ENCODE results near the gene LDLR.
"Not testable (repeated sequence)": the region's sequence is repeated elsewhere in the genome, so short reads cannot be mapped to it uniquely, and the experiment has no call there.

LDLR gene

GRCh38 chr19:11073568-11073967 lies 15.7 kb upstream of the LDLR start:
- DNase-seq (ENCODE audit: low read depth): no peak

- not testable (repeated sequence) for DNase-seq (ENCODE audit: low read depth)
These were observed 12.5 kb upstream of the LDLR start for GRCh38 chr19:11076792-11077191.

GRCh38 chr19:11078893-11079292 lies 10.4 kb upstream of the LDLR start:
- no peak for DNase-seq (ENCODE audit: low read depth)

DNA sequence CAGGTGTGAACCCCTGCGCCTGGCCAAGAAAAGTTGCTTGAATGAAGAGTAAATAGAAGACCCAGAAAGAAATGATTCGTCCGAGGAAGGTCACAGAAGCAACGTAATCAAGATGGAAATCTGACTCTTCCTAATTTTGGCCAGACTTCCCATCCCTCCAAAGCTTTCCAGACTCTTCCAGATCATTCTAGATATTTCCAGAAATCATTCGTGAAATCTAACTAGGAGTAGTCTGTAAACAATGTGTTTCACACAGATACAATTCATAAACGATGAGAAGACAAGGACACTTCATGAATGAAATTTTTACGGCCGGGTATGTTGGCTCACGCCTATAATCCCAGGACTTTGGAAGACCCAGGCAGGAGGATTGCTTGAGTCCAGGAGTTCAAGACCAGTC lies 9.3 kb upstream of the LDLR start:
- DNase-seq (ENCODE audit: low read depth): no peak

DNA sequence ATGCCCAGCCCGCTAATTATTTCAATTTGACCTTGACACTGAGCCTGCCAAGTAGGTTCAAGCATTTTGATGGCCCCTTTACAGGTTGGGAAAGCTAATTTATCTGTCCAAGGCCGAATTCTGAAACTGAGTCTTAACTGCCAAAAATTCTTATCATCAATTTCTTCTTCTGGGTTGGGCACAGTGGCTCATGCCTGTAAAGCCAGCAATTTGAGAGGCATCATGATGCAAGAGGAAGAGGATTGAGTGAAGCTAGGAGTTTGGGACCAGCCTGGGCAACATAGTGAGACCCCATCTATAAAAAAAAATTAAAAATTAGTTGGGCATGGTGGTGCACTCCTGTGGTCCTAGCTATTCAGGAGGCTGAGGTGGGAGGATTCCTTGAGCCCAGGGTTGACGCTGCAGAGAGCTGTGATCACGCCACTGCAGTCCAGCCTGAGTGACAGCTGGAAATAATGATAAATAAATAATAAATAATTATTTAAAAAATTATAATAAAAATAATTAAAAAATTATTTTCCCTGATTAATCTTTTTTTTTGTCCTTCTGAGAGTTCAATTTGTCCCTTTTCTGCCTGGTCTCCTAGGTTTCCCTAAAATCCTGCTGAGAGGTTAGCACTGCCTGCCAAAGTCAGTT lies 1.3 kb upstream of the LDLR start:
- DNase-seq (ENCODE audit: low read depth): no peak

DNA sequence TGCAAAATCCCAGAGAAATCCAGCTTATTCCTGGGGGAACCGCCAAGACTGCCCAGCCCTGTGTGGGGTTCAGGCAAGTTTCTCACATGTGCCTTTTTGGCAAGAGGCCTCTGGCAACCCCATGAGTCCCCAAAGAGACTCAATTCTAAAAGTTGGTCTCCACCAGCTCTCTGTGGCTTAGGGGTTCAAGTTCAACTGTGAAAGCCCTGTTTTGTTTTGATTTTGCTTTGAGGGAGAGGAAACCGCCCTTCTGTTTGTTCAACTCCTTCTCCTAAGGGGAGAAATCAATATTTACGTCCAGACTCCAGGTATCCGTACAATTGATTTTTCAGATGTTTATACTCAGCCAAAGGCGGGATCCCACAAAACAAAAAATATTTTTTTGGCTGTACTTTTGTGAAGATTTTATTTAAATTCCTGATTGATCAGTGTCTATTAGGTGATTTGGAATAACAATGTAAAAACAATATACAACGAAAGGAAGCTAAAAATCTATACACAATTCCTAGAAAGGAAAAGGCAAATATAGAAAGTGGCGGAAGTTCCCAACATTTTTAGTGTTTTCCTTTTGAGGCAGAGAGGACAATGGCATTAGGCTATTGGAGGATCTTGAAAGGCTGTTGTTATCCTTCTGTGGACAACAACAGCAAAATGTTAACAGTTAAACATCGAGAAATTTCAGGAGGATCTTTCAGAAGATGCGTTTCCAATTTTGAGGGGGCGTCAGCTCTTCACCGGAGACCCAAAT lies 583 bp upstream of the LDLR start:
- no peak for DNase-seq (ENCODE audit: low read depth)

DNA sequence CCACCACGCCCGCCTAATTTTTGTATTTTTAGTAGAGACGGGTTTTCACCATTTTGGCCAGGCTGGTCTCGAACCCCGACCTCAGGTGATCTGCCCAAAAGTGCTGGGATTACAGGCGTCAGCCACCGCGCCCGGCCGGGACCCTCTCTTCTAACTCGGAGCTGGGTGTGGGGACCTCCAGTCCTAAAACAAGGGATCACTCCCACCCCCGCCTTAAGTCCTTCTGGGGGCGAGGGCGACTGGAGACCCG lies 676 bp downstream of the LDLR start:
- DNase-seq (ENCODE audit: low read depth): peak; percentile 21

- DNase-seq (ENCODE audit: low read depth): peak; percentile 94
These were observed 1.2 kb downstream of the LDLR start for GRCh38 chr19:11090264-11090996.

- no peak for DNase-seq (ENCODE audit: low read depth)
These were observed 1.9 kb downstream of the LDLR start for GRCh38 chr19:11090997-11091702.

- DNase-seq (ENCODE audit: low read depth): no peak
These were observed 2.5 kb downstream of the LDLR start for GRCh38 chr19:11091703-11092153.

DNA sequence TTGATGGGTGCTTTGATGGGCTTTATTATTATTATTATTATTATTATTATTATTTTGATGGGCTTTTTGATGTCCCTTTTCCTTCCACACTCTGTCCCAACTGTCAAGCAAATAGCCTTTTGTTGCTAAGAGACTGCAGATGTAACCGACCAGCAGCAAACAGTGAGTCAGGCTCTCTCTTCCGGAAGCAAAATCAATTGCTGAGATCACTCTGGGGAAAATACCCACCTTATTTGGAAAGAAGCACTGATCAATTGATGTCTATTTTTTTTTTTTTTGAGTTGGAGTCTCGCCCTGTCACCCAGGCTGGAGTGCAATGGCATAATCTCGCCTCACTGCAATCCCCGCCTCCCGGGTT lies 2.9 kb downstream of the LDLR start:
- DNase-seq (ENCODE audit: low read depth): no peak

DNA sequence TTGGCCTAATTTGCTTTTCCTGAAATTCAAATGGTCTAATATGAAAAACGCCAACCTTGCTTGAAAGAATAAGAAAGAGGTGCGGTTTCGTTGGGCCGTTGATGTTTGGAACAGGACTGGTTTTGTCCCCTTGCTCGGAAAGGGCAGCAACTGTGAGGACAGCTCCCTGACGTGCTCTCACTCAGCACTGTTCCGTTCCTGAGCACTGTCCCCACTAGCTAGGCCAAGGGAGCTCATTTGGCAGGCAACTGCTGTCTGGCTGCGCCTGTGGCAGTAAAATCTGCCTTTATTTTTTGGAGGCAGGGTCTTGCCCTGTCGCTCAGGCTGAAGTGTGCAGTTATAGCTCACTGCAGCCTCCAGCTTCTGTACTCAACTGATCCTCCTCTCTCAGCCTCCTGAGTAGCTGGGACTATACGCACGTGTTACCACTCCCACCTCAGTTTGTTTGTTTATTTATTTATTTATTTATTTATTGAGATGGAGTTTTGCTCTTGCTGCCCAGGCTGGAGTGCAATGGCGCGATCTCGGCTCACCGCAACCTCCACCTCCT lies 4.5 kb downstream of the LDLR start:
- no peak for DNase-seq (ENCODE audit: low read depth)

GRCh38 chr19:11094520-11094894 lies 5.2 kb downstream of the LDLR start:
- no peak for DNase-seq (ENCODE audit: low read depth)

GRCh38 chr19:11096210-11096841 lies 7.1 kb downstream of the LDLR start:
- DNase-seq (ENCODE audit: low read depth): no peak

DNA sequence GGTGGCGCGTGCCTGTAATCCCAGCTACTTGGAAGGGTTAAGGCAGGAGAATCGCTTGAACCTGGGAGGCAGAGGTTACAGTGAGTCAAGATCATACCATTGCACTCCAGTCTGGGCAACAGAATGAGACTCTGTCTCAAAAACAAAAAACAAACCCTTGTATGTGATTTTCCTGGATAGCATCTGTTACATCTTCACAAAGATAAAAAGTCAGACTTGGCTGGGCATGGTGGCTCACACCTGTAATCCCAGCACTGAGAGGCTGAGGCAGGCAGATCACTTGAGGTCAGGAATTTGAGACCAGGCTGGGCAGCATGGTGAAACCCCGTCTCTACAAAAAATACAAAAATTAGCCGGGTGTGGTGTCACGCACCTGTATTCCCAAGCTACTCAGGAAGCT lies 8.1 kb downstream of the LDLR start:
- DNase-seq (ENCODE audit: low read depth): not testable (repeated sequence)

DNA sequence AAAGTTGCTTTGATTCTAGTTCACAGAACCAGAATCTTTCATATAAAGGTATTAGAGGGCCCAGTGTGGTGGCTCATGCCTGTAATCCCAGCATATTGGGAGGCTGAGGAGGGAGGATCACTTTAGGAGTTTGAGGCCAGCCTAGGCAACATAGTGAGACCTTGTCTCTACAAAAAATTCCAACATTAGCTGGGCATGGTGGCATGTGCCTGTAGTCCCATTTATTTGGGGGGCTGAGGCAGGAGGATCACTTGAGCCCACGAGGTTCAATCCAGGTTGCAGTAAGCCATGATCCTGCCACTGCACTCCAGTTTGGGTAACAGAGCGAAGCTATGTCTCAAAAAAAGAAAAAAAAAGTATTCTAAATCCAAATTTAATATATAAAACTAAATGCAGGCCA lies 9.1 kb downstream of the LDLR start:
- DNase-seq (ENCODE audit: low read depth): no peak

- DNase-seq (ENCODE audit: low read depth): no peak
These were observed 9.6 kb downstream of the LDLR start for GRCh38 chr19:11098861-11099260.

- DNase-seq (ENCODE audit: low read depth): no peak
These were observed 10.8 kb downstream of the LDLR start for GRCh38 chr19:11100049-11100448.

GRCh38 chr19:11101057-11101456 lies 11.8 kb downstream of the LDLR start:
- no peak for DNase-seq (ENCODE audit: low read depth)

DNA sequence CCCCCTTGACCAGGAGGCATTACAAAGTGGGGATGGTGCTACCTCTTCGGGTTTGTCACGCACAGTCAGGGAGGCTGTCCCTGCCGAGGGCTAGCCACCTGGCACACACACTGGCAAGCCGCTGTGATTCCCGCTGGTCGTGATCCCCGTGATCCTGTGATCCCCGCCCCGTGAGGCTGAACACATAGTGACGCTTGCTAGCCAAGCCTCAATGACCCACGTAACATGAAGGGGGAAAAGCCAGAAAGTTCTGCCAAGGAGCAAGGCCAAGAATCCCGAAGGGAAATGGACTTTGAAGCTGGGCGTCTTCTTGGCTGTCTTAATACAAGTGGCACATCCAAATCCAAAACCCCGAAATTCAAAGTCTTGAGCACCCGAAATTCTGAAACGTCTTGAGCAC lies 13.7 kb downstream of the LDLR start:
- no peak for DNase-seq (ENCODE audit: low read depth)

DNA sequence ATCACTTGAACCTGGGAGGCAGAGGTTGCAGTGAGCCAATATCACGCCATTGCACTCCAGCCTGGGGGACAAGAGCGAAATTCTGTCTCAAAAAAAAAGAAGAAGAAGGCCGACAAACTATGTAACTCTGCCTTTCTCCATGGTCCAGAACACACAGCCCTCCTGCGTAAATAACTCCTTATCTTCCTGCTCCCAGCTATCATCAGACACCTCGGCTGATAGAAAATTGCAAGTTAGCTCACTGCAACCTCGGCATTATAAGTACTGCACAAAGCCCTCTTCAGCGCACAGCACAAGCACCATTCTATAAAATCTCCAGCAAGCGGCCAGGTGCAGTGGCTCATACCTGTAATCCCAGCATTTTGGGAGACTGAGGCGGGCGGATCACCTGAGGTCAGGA lies 14.4 kb downstream of the LDLR start:
- not testable (repeated sequence) for DNase-seq (ENCODE audit: low read depth)

DNA sequence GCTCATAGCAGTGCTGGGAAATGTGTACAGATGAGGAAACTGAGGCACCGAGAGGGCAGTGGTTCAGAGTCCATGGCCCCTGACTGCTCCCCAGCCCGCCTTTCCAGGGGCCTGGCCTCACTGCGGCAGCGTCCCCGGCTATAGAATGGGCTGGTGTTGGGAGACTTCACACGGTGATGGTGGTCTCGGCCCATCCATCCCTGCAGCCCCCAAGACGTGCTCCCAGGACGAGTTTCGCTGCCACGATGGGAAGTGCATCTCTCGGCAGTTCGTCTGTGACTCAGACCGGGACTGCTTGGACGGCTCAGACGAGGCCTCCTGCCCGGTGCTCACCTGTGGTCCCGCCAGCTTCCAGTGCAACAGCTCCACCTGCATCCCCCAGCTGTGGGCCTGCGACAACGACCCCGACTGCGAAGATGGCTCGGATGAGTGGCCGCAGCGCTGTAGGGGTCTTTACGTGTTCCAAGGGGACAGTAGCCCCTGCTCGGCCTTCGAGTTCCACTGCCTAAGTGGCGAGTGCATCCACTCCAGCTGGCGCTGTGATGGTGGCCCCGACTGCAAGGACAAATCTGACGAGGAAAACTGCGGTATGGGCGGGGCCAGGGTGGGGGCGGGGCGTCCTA lies 15.9 kb downstream of the LDLR start:
- DNase-seq (ENCODE audit: low read depth): no peak

All from stimulated activated CD8-positive, alpha-beta memory T cell treated with anti-CD3 and anti-CD28 coated beads, Interleukin-7, amount 100 ng/mL, for 24 hours (primary cell).